Measurements from ENCODE around the gene XPR1.
"Not testable (repeated sequence)": the region's sequence is repeated elsewhere in the genome, so short reads cannot be mapped to it uniquely, and the experiment has no call there.

The XPR1 gene

DNA sequence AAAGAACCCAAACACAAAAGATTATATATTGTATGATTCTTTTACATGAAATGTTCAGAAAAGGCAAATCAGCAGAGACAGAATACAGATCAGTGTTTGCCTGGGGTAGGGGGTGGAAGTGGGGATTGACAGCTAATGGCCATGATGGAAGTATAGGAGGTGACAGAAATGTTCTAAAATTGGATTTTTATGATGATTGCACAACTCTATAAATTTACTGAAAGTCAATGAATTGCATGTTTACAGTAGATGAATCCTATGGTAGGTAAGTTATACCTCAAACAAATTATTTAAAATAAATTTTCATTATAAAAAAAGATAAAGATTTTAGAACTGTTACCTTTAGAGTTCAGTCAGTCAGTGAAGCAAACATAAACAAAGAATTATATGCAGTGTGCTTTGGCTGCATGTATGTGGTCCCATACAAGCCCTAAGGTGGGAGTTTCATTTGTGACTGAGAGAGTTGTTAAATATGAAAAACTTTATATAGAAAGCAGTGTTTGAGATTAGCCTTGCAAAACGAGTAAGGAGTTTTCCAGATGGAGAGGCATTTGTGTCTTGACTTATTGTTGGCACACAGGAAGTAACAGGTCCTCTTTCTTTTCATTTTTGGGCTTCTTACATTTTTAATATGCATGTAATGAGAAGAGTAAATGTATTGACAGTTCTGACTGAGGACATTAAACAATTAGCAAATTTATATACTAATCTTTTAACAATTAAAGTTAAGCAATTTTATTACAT, 165.2 kb downstream of the XPR1 start:
- Mint-ChIP-seq H3K4me1 (peaks cover 7% of the 10 kb centered on the region), H3K9me3 (no peaks in the 10 kb centered on the region), H3K27ac (no peak overlapping the region), H3K4me3 (no peak overlapping the region), H3K27me3 (no peaks in the 10 kb centered on the region), H3K36me3 (peaks cover 5% of the 10 kb centered on the region)

DNA sequence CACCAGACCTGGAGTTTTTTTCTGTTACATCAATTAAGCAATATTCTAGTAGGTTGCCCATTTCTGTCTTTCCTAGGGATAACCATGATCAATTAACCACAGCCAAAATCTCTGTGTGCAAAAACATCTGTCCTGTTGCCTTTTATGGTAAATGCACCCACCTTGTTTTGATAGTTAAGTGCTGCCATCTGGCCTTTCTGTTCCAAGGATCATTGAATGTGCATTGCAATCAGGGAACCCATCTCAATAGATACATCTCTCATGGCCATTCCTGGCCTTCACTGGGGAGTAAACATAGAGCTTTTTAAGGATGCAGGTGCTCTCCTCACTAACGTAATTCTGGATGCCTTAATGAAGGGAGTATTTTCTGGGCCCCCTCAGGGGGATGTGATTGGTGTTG, 169.1 kb downstream of the XPR1 start:
- Mint-ChIP-seq H3K4me1 (peaks cover 4% of the 10 kb centered on the region), H3K36me3 (peaks cover 6% of the 10 kb centered on the region), H3K9me3 (no peaks in the 10 kb centered on the region), H3K27me3 (no peaks in the 10 kb centered on the region), H3K27ac (no peak overlapping the region), H3K4me3 (no peak overlapping the region)

DNA sequence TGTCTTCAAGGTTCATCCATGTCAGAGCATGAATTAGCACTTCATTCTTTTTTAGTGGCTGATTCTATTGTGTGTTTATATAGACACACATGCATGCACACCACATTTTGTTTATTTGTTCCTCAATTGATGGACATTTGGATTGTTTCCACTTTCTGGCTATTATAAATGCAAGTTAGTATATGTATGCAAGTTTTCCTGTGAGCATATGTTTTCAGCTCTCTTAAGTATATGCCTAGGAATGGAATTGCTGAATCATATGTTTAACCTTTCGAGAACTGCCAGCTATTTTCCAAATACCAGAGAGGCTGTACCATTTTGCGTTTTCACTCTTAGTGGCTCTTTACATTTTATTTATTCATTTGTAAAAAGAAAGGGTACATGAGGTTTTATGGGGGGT, 171.0 kb downstream of the XPR1 start:
- H3K27ac Mint-ChIP-seq = no peak overlapping the region
- H3K27me3 Mint-ChIP-seq = no peaks in the 10 kb centered on the region
- H3K4me1 Mint-ChIP-seq = no peaks in the 10 kb centered on the region
- H3K4me3 Mint-ChIP-seq = no peak overlapping the region
- H3K9me3 Mint-ChIP-seq = no peaks in the 10 kb centered on the region
- H3K36me3 Mint-ChIP-seq = peaks cover 11% of the 10 kb centered on the region

DNA sequence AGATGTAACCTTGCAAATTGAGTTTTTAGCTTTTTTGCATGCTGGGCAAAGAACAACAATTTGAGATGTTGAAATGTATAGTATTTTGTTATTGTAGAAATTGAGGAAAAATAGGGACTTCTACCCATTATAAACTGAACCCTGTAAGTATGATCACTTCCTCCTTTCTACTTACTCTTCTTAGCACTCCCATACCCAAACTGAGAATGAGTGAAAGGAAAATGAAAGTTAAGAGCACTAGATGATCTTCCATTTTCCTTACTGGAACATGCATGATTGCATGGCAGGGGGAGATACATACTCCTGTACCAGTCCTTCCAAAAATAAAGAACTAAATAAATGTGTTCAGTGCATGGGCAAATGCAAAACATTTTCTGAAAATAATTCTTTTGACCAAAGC, 173.5 kb downstream of the XPR1 start:
- no peaks in the 10 kb centered on the region for H3K4me1 Mint-ChIP-seq
- no peak overlapping the region for H3K4me3 Mint-ChIP-seq
- H3K9me3 Mint-ChIP-seq = no peaks in the 10 kb centered on the region
- H3K27me3 Mint-ChIP-seq = no peaks in the 10 kb centered on the region
- peaks cover 17% of the 10 kb centered on the region for H3K36me3 Mint-ChIP-seq
- H3K27ac Mint-ChIP-seq = no peak overlapping the region

DNA sequence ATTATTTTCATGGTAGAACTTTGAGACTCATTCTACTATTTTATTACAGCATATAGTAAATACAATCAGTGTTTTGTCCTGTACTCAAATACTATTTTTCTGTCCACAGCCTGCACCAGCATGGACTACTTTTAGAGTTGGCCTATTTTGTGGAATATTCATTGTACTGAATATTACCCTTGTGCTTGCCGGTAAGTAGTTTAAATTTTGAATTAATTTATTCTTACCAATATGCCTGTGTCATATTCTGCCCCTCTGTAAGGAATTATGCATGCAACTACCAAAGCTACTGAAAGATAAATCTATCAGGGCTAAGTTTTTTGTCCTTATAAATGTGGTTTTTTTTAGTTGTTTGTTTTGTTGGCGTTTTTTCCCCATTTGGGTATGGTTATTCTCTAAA, 179.5 kb downstream of the XPR1 start:
- peaks cover 37% of the 10 kb centered on the region for H3K36me3 Mint-ChIP-seq
- no peaks in the 10 kb centered on the region for H3K9me3 Mint-ChIP-seq
- no peaks in the 10 kb centered on the region for H3K4me1 Mint-ChIP-seq
- H3K27ac Mint-ChIP-seq = no peak overlapping the region
- no peaks in the 10 kb centered on the region for H3K27me3 Mint-ChIP-seq
- H3K4me3 Mint-ChIP-seq = no peak overlapping the region

DNA sequence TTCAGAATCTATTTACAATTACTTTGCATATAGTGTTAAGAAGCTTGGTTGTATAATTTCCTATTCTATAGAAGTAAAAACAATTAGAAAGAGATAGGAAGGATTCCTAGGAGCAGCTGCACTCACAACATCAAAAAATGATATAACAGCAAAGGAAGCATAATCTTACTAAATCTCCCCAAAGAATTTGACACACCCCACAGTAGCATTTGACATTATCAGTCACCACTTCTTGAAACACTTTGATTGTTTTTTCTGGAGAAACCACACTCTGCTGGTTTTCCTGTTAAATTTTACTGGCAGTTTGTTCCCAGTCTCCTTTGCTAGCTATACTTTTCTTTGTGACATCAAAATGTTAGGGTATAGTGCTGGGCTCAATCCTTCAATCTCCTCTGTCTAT, 180.1 kb downstream of the XPR1 start:
- Mint-ChIP-seq H3K4me1 (no peaks in the 10 kb centered on the region), H3K27ac (no peak overlapping the region), H3K4me3 (no peak overlapping the region), H3K36me3 (peaks cover 36% of the 10 kb centered on the region), H3K27me3 (no peaks in the 10 kb centered on the region), H3K9me3 (no peaks in the 10 kb centered on the region)

DNA sequence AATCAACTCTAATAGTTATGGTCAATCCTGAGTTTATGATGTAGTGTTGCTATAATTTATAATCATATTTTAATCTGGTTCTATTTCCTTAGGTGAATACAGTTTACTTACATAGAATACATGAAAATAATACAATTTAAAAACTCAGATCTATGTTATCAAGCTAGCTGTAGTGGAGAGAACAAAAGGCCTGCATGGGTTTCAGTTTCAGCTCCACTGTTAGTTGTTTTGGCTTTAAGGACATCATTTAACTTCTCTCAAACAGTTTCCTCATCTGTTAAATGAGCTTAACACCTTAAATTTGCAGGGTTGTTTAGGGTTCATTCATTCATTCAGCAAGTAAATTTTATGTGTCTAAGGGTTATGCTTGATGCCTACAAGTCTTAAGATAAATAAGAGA, 182.4 kb downstream of the XPR1 start:
- Mint-ChIP-seq H3K4me1 (no peaks in the 10 kb centered on the region), H3K36me3 (peaks cover 32% of the 10 kb centered on the region), H3K27me3 (no peaks in the 10 kb centered on the region), H3K4me3 (no peak overlapping the region), H3K27ac (no peak overlapping the region), H3K9me3 (no peaks in the 10 kb centered on the region)

DNA sequence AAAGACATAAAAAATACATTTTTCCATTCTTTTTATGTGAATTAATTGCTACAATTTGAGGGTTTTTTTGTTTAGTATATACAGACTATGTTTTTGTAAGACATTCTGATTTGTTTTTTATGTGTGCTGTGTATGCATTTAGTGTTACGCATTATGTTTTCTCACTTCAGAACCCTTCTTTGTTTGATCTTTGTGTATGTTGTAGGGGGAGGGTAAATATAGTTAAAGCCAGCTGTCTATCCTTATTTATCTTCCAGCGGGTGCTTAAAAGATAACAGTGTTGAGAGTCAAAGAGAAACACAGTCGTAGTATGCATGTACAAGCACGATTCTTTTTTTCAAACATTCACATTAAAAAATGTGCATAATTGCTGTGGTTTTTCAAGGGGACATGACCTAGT, 183.4 kb downstream of the XPR1 start:
- no peaks in the 10 kb centered on the region for H3K4me1 Mint-ChIP-seq
- H3K4me3 Mint-ChIP-seq = no peak overlapping the region
- peaks cover 1% of the 10 kb centered on the region for H3K9me3 Mint-ChIP-seq
- H3K27me3 Mint-ChIP-seq = no peaks in the 10 kb centered on the region
- peaks cover 35% of the 10 kb centered on the region for H3K36me3 Mint-ChIP-seq
- H3K27ac Mint-ChIP-seq = no peak overlapping the region

DNA sequence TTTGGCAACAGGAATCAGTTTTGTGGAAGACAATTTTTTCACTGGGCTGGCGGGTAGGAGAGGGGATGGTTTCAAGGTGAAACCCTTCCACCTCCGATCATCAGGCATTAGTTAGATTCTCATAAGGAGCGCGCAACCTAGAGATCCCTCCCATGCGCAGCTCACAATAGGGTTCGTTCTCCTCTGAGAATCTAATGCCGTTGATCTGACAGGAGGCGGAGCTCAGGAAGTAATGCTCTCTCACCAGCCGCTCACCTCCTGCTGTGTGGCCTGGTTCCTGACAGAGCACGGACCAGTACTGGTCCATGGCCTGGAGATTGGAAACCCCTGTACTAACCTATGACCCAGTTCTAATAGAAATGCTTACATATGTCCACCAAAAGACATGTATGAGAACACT, 184.3 kb downstream of the XPR1 start:
- no peaks in the 10 kb centered on the region for H3K27me3 Mint-ChIP-seq
- H3K27ac Mint-ChIP-seq = no peak overlapping the region
- H3K9me3 Mint-ChIP-seq = peaks cover 4% of the 10 kb centered on the region
- no peak overlapping the region for H3K4me3 Mint-ChIP-seq
- peaks cover 42% of the 10 kb centered on the region for H3K36me3 Mint-ChIP-seq
- H3K4me1 Mint-ChIP-seq = no peaks in the 10 kb centered on the region

DNA sequence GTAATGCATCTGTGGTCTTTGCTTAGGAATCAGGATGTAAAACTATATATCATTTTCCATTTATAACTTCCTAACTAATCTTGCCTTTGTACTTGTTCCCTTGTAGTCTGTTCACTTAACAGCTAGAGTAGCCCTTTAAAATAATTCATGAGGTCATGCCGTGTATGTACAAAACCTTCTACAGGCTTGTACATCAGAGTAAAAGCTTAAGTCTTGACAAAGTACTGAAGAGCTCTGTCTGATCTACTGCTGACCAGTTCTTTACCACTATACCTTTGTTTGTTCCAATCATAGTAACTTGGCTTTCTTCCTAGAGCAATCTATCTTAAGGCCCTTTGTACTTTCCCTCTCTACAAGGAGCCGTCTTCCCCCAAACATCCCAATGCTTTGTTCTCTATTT, 190.1 kb downstream of the XPR1 start:
- Mint-ChIP-seq H3K4me1 (no peaks in the 10 kb centered on the region), H3K27me3 (no peaks in the 10 kb centered on the region), H3K9me3 (peaks cover 4% of the 10 kb centered on the region), H3K36me3 (peaks cover 31% of the 10 kb centered on the region), H3K27ac (no peak overlapping the region), H3K4me3 (no peak overlapping the region)

DNA sequence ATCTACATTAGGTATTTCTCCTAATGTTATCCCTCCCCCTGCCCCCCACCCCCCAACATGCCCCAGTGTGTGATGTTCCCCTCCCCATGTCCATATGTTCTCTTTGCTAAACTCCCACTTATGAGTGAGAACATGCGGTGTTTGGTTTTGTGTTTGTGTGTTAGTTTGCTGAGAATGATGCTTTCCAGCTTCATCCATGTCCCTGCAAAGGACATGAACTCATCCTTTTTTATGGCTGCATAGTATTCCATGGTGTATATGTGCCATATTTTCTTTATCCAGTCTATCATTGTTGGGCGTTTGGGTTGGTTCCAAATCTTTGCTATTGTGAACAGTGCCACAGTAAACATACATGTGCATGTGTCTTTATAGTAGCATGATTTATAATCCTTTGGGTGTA, 199.7 kb downstream of the XPR1 start:
- not testable (repeated sequence) for H3K27me3 Mint-ChIP-seq, H3K27ac Mint-ChIP-seq, H3K4me3 Mint-ChIP-seq
- peaks cover 57% of the 10 kb centered on the region for H3K36me3 Mint-ChIP-seq
- peaks cover 14% of the 10 kb centered on the region for H3K4me1 Mint-ChIP-seq
- H3K9me3 Mint-ChIP-seq = peaks cover 16% of the 10 kb centered on the region

DNA sequence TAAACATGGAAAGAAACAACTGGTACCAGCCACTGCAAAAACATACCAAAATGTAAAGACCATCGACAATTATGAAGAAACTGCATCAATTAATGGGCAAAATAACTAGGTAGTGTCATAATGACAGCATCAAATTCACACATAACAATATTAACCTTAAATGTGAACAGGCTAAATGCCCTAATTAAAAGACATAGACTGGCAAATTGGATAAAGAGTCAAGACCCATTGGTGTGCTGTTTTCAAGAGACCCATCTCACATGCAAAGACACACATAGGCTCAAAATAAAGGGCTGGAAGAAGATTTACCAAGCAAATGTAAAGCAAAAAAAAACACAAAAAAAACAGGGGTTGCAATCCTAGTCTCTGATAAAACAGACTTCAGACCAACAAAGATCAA, 201.4 kb downstream of the XPR1 start:
- not testable (repeated sequence) for H3K4me3 Mint-ChIP-seq, H3K27ac Mint-ChIP-seq, H3K27me3 Mint-ChIP-seq
- Mint-ChIP-seq H3K9me3 (peaks cover 16% of the 10 kb centered on the region), H3K4me1 (peaks cover 31% of the 10 kb centered on the region), H3K36me3 (peaks cover 63% of the 10 kb centered on the region)

DNA sequence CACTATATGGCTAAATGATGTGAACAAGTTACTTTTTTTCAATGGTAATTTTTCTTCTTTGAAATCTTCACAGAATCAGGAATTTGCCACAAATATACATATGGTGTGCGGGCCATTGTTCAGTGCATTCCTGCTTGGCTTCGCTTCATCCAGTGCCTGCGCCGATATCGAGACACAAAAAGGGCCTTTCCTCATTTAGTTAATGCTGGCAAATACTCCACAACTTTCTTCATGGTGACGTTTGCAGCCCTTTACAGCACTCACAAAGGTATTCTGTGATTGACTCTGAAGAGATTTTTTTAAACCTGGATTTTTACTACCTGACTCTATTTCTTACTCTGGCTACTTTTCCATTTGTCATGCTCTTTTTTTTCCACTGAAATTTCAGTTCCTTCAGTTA, 204.6 kb downstream of the XPR1 start:
- H3K9me3 Mint-ChIP-seq = peaks cover 6% of the 10 kb centered on the region
- no peak overlapping the region for H3K4me3 Mint-ChIP-seq
- H3K4me1 Mint-ChIP-seq = peaks cover 31% of the 10 kb centered on the region
- H3K27ac Mint-ChIP-seq = no peak overlapping the region
- no peaks in the 10 kb centered on the region for H3K27me3 Mint-ChIP-seq
- H3K36me3 Mint-ChIP-seq = peaks cover 49% of the 10 kb centered on the region

DNA sequence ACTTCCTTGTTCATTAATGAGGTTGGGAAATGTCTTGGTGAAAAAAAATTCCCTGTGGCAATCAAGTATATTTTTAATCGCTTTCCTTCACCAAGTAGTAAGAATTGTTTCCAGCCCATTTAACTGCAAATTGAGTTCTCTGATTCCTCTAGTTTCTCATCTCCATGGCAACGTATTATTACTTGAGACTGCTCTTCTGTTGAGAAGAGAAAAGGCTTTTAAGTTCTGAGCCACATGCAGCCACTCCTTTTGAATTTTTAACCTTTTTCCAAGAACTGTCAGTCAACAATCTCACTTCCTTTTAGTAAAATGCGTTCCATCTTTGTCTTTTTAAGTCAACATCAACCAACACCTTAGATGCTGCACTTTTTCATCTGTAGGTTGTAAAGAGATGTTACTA, 205.2 kb downstream of the XPR1 start:
- Mint-ChIP-seq H3K9me3 (peaks cover 6% of the 10 kb centered on the region), H3K27me3 (no peaks in the 10 kb centered on the region), H3K4me1 (peaks cover 31% of the 10 kb centered on the region), H3K27ac (no peak overlapping the region), H3K4me3 (peak overlapping the region; percentile 44), H3K36me3 (peaks cover 44% of the 10 kb centered on the region)

DNA sequence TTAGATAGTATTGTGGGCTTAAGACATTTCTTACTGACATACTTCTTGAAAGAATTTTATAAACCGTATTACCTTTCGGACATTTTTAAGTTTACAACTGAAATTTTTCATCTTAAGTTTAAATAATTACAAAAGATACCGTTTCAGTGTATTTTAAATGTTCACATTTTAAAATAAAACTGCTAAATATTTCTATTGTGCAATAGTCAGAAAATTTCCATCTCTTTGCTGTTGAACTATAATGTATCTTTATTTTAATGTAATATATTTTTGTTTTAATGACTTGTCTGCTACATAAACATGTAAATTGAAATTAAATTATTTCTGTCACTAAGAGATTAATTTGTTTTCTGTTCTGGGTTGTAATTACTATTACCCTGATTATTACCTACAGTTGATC, 206.7 kb downstream of the XPR1 start:
- Mint-ChIP-seq H3K27me3 (no peaks in the 10 kb centered on the region), H3K4me1 (peaks cover 31% of the 10 kb centered on the region), H3K27ac (no peak overlapping the region), H3K4me3 (no peak overlapping the region), H3K9me3 (no peaks in the 10 kb centered on the region), H3K36me3 (peaks cover 32% of the 10 kb centered on the region)

DNA sequence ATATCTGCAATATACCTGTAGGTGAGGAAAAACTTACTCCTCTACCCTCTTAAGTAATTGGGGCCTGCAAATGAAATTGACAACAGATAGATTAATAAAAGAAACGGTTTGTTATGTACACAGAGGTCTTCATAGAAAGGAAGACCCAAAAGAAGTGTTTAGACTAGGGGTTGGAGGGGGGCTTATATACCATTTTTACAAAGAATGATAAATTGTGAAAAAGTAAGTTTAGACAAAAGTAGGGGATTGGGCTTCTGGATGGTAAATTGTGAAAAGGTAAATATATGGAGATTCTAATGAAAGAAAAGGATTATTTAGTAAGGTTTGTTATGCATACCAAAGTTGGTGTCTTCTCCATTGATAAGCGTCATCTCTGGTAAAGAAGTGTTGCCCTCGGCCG, 207.7 kb downstream of the XPR1 start:
- H3K9me3 Mint-ChIP-seq = no peaks in the 10 kb centered on the region
- H3K27me3 Mint-ChIP-seq = no peaks in the 10 kb centered on the region
- H3K27ac Mint-ChIP-seq = no peak overlapping the region
- no peak overlapping the region for H3K4me3 Mint-ChIP-seq
- H3K4me1 Mint-ChIP-seq = peaks cover 31% of the 10 kb centered on the region
- H3K36me3 Mint-ChIP-seq = peaks cover 28% of the 10 kb centered on the region

DNA sequence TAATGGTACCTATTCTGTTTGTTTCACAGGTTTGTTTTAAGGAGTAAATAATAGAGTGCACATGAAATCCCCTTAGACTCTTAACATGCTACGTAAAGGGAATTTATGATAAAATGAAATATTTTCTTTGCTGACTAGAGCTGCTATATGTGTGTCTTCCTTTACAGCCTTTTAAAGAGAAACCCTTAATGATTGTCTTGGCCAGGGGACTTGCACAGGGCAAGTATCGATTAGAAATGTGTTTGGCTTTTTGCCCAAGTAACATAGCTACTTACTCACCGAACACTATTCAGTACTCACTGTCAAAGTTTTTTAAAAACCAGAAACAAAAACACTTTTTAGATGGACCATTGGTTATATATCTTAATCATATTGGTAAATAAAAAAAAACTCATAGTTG, 209.6 kb downstream of the XPR1 start:
- H3K27ac Mint-ChIP-seq = no peak overlapping the region
- H3K36me3 Mint-ChIP-seq = peaks cover 16% of the 10 kb centered on the region

More for the DNA sequence above, 209.6 kb downstream of the XPR1 start:
- Mint-ChIP-seq H3K27me3 (no peaks in the 10 kb centered on the region), H3K9me3 (no peaks in the 10 kb centered on the region), H3K4me1 (peaks cover 18% of the 10 kb centered on the region), H3K4me3 (no peak overlapping the region)

Measured in activated naive CD4-positive, alpha-beta T cell treated with anti-CD3 and anti-CD28 coated beads, Interleukin-2, amount 50 U/mL, for 24 hours (primary cell).